ENCODE measurements around the gene ERC2. TPM values are rescaled to one million over a fixed set of nuclear protein-coding genes. Genes with fewer than 3 reads are reported as not detected.

The ERC2 gene
- total RNA-seq, 1 donor from 2014 or later, result 32.5 TPM

GRCh38 chr3:55819005-55819404 is 649.3 kb downstream of the ERC2 start:
- H3K36me3 Mint-ChIP-seq (ENCODE audit: insufficient read depth), result no peaks in the 10 kb centered on the region
- no peak overlapping the region for H3K27ac Mint-ChIP-seq

GRCh38 chr3:55818485-55818884 is 649.8 kb downstream of the ERC2 start:
- H3K9me3 Mint-ChIP-seq (ENCODE audit: low read depth), result no peaks in the 10 kb centered on the region
- H3K27me3 Mint-ChIP-seq, result no peaks in the 10 kb centered on the region
- H3K4me1 Mint-ChIP-seq (ENCODE audit: low read depth), result no peaks in the 10 kb centered on the region
- DNase-seq (ENCODE audit: low spot score, unreplicated experiment), result no peak
- no peak overlapping the region for H3K4me3 Mint-ChIP-seq (ENCODE audit: low read depth)
- no peak overlapping the region for H3K27ac Mint-ChIP-seq
- no peaks in the 10 kb centered on the region for H3K36me3 Mint-ChIP-seq (ENCODE audit: insufficient read depth)
- TF ChIP-seq, protein P1, sequence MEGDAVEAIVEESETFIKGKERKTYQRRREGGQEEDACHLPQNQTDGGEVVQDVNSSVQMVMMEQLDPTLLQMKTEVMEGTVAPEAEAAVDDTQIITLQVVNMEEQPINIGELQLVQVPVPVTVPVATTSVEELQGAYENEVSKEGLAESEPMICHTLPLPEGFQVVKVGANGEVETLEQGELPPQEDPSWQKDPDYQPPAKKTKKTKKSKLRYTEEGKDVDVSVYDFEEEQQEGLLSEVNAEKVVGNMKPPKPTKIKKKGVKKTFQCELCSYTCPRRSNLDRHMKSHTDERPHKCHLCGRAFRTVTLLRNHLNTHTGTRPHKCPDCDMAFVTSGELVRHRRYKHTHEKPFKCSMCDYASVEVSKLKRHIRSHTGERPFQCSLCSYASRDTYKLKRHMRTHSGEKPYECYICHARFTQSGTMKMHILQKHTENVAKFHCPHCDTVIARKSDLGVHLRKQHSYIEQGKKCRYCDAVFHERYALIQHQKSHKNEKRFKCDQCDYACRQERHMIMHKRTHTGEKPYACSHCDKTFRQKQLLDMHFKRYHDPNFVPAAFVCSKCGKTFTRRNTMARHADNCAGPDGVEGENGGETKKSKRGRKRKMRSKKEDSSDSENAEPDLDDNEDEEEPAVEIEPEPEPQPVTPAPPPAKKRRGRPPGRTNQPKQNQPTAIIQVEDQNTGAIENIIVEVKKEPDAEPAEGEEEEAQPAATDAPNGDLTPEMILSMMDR (IDR thresholded peaks at IDR 0.05; ENCODE audit: unreplicated experiment), result no peak

More at GRCh38 chr3:55819005-55819404, 649.3 kb downstream of the ERC2 start:
- H3K4me3 Mint-ChIP-seq (ENCODE audit: low read depth), result no peak overlapping the region
- no peaks in the 10 kb centered on the region for H3K27me3 Mint-ChIP-seq
- no peaks in the 10 kb centered on the region for H3K9me3 Mint-ChIP-seq (ENCODE audit: low read depth)
- no peak for DNase-seq (ENCODE audit: low spot score, unreplicated experiment)
- no peaks in the 10 kb centered on the region for H3K4me1 Mint-ChIP-seq (ENCODE audit: low read depth)
- TF ChIP-seq, protein P1 (IDR thresholded peaks at IDR 0.05; ENCODE audit: unreplicated experiment), result no peak

- Mint-ChIP-seq H3K36me3 (ENCODE audit: insufficient read depth) (no peaks in the 10 kb centered on the region), H3K4me1 (ENCODE audit: low read depth) (no peaks in the 10 kb centered on the region), H3K27me3 (no peaks in the 10 kb centered on the region), H3K27ac (no peak overlapping the region), H3K4me3 (ENCODE audit: low read depth) (no peak overlapping the region), H3K9me3 (ENCODE audit: low read depth) (no peaks in the 10 kb centered on the region)
- TF ChIP-seq, protein P1 (IDR thresholded peaks at IDR 0.05; ENCODE audit: unreplicated experiment), result no peak
- DNase-seq (ENCODE audit: low spot score, unreplicated experiment), result no peak
These were observed 651.3 kb downstream of the ERC2 start for GRCh38 chr3:55816794-55817576.

- H3K4me1 Mint-ChIP-seq (ENCODE audit: low read depth), result no peaks in the 10 kb centered on the region
- H3K27ac Mint-ChIP-seq, result no peak overlapping the region
- H3K4me3 Mint-ChIP-seq (ENCODE audit: low read depth), result no peak overlapping the region
- no peak for DNase-seq (ENCODE audit: low spot score, unreplicated experiment)
- H3K27me3 Mint-ChIP-seq, result no peaks in the 10 kb centered on the region
- TF ChIP-seq, protein P1 (IDR thresholded peaks at IDR 0.05; ENCODE audit: unreplicated experiment), result no peak
- H3K36me3 Mint-ChIP-seq (ENCODE audit: insufficient read depth), result no peaks in the 10 kb centered on the region
- H3K9me3 Mint-ChIP-seq (ENCODE audit: low read depth), result no peaks in the 10 kb centered on the region
These were observed 653.0 kb downstream of the ERC2 start for GRCh38 chr3:55815262-55815661.

- Mint-ChIP-seq H3K27me3 (no peaks in the 10 kb centered on the region), H3K9me3 (ENCODE audit: low read depth) (no peaks in the 10 kb centered on the region), H3K4me3 (ENCODE audit: low read depth) (no peak overlapping the region), H3K27ac (no peak overlapping the region), H3K36me3 (ENCODE audit: insufficient read depth) (no peaks in the 10 kb centered on the region), H3K4me1 (ENCODE audit: low read depth) (no peaks in the 10 kb centered on the region)
- no peak for DNase-seq (ENCODE audit: low spot score, unreplicated experiment)
- TF ChIP-seq, protein P1 (IDR thresholded peaks at IDR 0.05; ENCODE audit: unreplicated experiment), result no peak
These were observed 654.8 kb downstream of the ERC2 start for GRCh38 chr3:55813268-55814097.
